Endothelial cell of umbilical vein (primary cell): ENCODE results near the gene SLIT1. TPM values are rescaled to one million over a fixed set of nuclear protein-coding genes. Genes with fewer than 3 reads are reported as not detected.

Experiments used
- BruUV-seq: library from RNA; stranded (reverse); fragments of 400-500 nt; replicated peaks from 2 replicates; lab custom pipeline; 2021; lab: Mats Ljungman, UMichigan
- CTCF ChIA-PET: fragments of 300-600, 350-600 bp; sonication (Branson Sonifier 250); formaldehyde crosslinking; loops from one replicate; lab custom pipeline; 2021; ENCODE audit warnings: antibody characterized with exemption, inconsistent platforms; lab: Charles Lee
- POLR2A ChIA-PET: fragments of 300-600, 350-600 bp; sonication (Branson Sonifier 250); formaldehyde crosslinking; loops from one replicate; lab custom pipeline; 2021; ENCODE audit warnings: antibody characterized with exemption, inconsistent platforms; lab: Charles Lee
- DNase-seq: peaks from one replicate; pipeline ENCODE4 v3.0.0-alpha.2; 2011; ENCODE audit warnings: low read depth, low spot score
- FAIRE-seq: peaks from 2 replicates; lab custom pipeline; 2011; peaks lifted over from hg19 to GRCh38; lab: Jason Lieb, UNC
- H2AFZ ChIP-seq: 2 replicates; pipeline ENCODE4 v1.6.0; 2012; ENCODE audit warnings: low read depth, low read length, control low read depth, inconsistent platforms
- H3K27ac ChIP-seq: 2 replicates; pipeline ENCODE4 v1.5.1; 2011; ENCODE audit warnings: low read depth, mild to moderate bottlenecking, control low read depth, low read length, moderate library complexity; ENCODE audit not compliant: insufficient read depth
- H3K27me3 ChIP-seq, 2 experiments: 2 replicates each; pipeline versions ENCODE4 v1.6.0 to v1.6.1; 2011; ENCODE audit warnings: low read length in 2 of 2, mixed read lengths in 1 of 2; ENCODE audit not compliant: control insufficient read depth in 2 of 2, insufficient read depth in 2 of 2
- H3K36me3 ChIP-seq, 2 experiments: 2 replicates in 1 of 2; 3 replicates in 1 of 2; pipeline ENCODE4 v1.5.1; 2011; ENCODE audit warnings: low read length in 2 of 2, mild to moderate bottlenecking in 1 of 2, moderate library complexity in 1 of 2; ENCODE audit not compliant: control insufficient read depth in 2 of 2, insufficient read depth in 2 of 2; ENCODE audit errors: extremely low read depth in 1 of 2
- H3K4me1 ChIP-seq: 3 replicates; pipeline ENCODE4 v1.5.1; 2011; ENCODE audit warnings: mild to moderate bottlenecking, low read length; ENCODE audit not compliant: control insufficient read depth, insufficient read depth; ENCODE audit errors: extremely low read depth
- H3K4me2 ChIP-seq: 2 replicates; pipeline ENCODE4 v1.6.1; 2011; ENCODE audit warnings: low read length, control low read depth, mixed read lengths; ENCODE audit not compliant: insufficient read depth
- H3K4me3 ChIP-seq, 3 experiments: fragments of 200-600 bp in 1 of 3; sonication (generic), shearing (Covaris generic) in 1 of 3; replicated peaks in 1 of 3; 2 replicates each; pipeline ENCODE4 v1.5.1; 2011 to 2016; ENCODE audit warnings: control low read depth in 3 of 3, low read length in 3 of 3, mild to moderate bottlenecking in 2 of 3, inconsistent platforms in 1 of 3, low read depth in 1 of 3, moderate library complexity in 1 of 3; ENCODE audit not compliant: insufficient read depth in 1 of 3
- H3K79me2 ChIP-seq: 2 replicates; pipeline ENCODE4 v1.6.0; 2012; ENCODE audit warnings: low read length, inconsistent platforms; ENCODE audit not compliant: control insufficient read depth, insufficient read depth
- H3K9ac ChIP-seq: replicated peaks from 2 replicates; pipeline ENCODE3; 2011; ENCODE audit warnings: low read length, control low read depth; ENCODE audit not compliant: insufficient read depth; ENCODE audit errors: extremely low read depth
- H3K9me1 ChIP-seq: replicated peaks from 3 replicates; pipeline ENCODE4 v1.6.0; 2011; ENCODE audit warnings: mild to moderate bottlenecking, low read length; ENCODE audit not compliant: control insufficient read depth, insufficient read depth; ENCODE audit errors: extremely low read depth
- H3K9me3 ChIP-seq: replicated peaks from 2 replicates; pipeline ENCODE4 v1.5.1; 2012; ENCODE audit warnings: low read length, inconsistent platforms; ENCODE audit not compliant: control insufficient read depth, insufficient read depth
- H4K20me1 ChIP-seq: replicated peaks from 2 replicates; pipeline ENCODE3; 2011; ENCODE audit warnings: mild to moderate bottlenecking, low read length; ENCODE audit not compliant: control insufficient read depth, insufficient read depth; ENCODE audit errors: extremely low read depth
- EZH2 ChIP-seq: IDR thresholded peaks from 2 replicates; pipeline ENCODE4 v1.6.1; 2012; ENCODE audit warnings: borderline replicate concordance, low read depth, mild to moderate bottlenecking, moderate library complexity, low read length, inconsistent platforms; ENCODE audit not compliant: severe bottlenecking
- FOS ChIP-seq: IDR thresholded peaks from 2 replicates; pipeline ENCODE4 v1.6.1; 2011; ENCODE audit warnings: mild to moderate bottlenecking, low read length, moderate library complexity, borderline replicate concordance; ENCODE audit not compliant: insufficient read depth
- GATA2 ChIP-seq: IDR thresholded peaks from 2 replicates; pipeline ENCODE4 v1.7.0; 2011; ENCODE audit warnings: low read depth, mild to moderate bottlenecking, moderate library complexity, mixed read lengths, low read length; ENCODE audit not compliant: insufficient read length, insufficient read depth
- JUN ChIP-seq: IDR thresholded peaks from 2 replicates; pipeline ENCODE4 v1.6.1; 2011; ENCODE audit warnings: borderline replicate concordance, low read depth; ENCODE audit not compliant: insufficient read length, insufficient read depth
- MYC ChIP-seq: IDR thresholded peaks from one replicate; pipeline ENCODE4 v1.6.1; 2011; ENCODE audit warnings: mild to moderate bottlenecking, low read depth, low read length
- POLR2A ChIP-seq: IDR thresholded peaks from 2 replicates; pipeline ENCODE4 v1.6.1; 2012; ENCODE audit warnings: low read depth, mild to moderate bottlenecking, control low read depth, low read length
- POLR2AphosphoS5 ChIP-seq: IDR thresholded peaks from 2 replicates; pipeline ENCODE4 v1.6.1; 2012; ENCODE audit warnings: low read depth, mild to moderate bottlenecking, control low read depth, low read length, moderate library complexity; ENCODE audit not compliant: insufficient read depth
- dilution Hi-C: fragments of 300-500 bp; cut with MboI; formaldehyde crosslinking; loops from one replicate; pipeline ENCODE4 v1.15.0; 2019; ENCODE audit warnings: low sequenced_read_pairs; ENCODE audit not compliant: extremely low pct_ligation_motif_present
- intact Hi-C: fragments of 100-400 bp; cut with micrococcal nuclease; formaldehyde crosslinking; loops from one replicate; pipeline ENCODE4 v1.10.0; 2022
- polyA plus RNA-seq, 4 experiments: library from polyadenylated mRNA; depleted of rRNA in 3 of 4; stranded (reverse) in 3 of 4; unstranded in 1 of 4; fragments of >200 nt; gene quantifications; 2 replicates each; pipeline versions ENCODE4 v1.2.1 to v1.2.3, GENCODE V29; 2011 to 2012; ENCODE audit warnings: missing spikeins in 1 of 4
- total RNA-seq: library from RNA; stranded (reverse); gene quantifications from 2 replicates; pipeline ENCODE4 v1.2.3, GENCODE V29; 2021
- TF ChIP-seq, protein P1 (sequence below), 2 donors: IDR thresholded peaks; 1 replicate in 1 of 2; 2 replicates in 1 of 2; pipeline ENCODE4 v1.5.1; 2011; ENCODE audit warnings: low read length in 2 of 2, mild to moderate bottlenecking in 2 of 2, moderate library complexity in 2 of 2, control low read depth in 1 of 2, inconsistent platforms in 1 of 2, low read depth in 1 of 2; ENCODE audit not compliant: insufficient read depth in 1 of 2; ENCODE audit errors: extremely low read depth in 1 of 2
- TF ChIP-seq, protein P2 (sequence below): IDR thresholded peaks from 2 replicates; pipeline ENCODE4 v1.6.1; 2011; ENCODE audit not compliant: insufficient read depth, insufficient read length

The SLIT1 gene
- total and polyA plus RNA-seq, 2 donors (not counting 3 experiments of a cell fraction or from before 2014, with no cell fraction given): 0.04 to 0.20 TPM

DNA sequence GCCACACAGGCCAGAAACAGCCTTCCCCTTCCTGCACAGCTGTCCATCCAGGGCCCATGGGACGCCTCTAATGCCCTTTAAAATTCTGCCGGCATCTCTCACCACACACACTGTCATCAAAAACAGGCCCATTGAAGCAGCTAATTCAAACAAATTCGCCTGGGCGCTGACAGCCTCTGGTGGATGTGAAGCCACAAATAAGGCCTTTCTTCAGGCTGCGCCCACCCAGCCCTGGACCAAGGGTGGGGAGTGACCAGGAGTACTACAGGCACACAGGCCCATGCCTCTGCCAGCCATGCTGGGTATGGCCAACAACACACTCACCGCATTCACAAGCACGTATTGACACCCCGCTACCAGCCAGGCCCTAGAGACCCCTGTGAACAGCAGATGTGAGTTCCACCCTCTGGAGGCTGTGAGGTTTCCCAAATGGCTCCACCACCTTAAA, 54.6 kb downstream of the SLIT1 start:
- no peaks in the 10 kb centered on the region for H3K9me3 ChIP-seq
- dilution Hi-C loops: no loop called here
- no peaks in the 10 kb centered on the region for H3K9me1 ChIP-seq
- no peaks in the 10 kb centered on the region for H3K36me3 ChIP-seq
- FAIRE-seq (no peak), DNase-seq (no peak)
- no peaks in the 10 kb centered on the region for H3K27me3 ChIP-seq
- ChIA-PET POLR2A (no interaction called here), CTCF (interaction anchor here (0.9 kb wide), 1 partner anchor 66 kb away, joined by 3 read pairs; no protein-coding TSS in a partner anchor)
- TF ChIP-seq FOS (no peak), POLR2A (no peak), JUN (no peak), MYC (no peak), EZH2 (no peak), POLR2AphosphoS5 (no peak), GATA2 (no peak)
- TF ChIP-seq, protein P1, sequence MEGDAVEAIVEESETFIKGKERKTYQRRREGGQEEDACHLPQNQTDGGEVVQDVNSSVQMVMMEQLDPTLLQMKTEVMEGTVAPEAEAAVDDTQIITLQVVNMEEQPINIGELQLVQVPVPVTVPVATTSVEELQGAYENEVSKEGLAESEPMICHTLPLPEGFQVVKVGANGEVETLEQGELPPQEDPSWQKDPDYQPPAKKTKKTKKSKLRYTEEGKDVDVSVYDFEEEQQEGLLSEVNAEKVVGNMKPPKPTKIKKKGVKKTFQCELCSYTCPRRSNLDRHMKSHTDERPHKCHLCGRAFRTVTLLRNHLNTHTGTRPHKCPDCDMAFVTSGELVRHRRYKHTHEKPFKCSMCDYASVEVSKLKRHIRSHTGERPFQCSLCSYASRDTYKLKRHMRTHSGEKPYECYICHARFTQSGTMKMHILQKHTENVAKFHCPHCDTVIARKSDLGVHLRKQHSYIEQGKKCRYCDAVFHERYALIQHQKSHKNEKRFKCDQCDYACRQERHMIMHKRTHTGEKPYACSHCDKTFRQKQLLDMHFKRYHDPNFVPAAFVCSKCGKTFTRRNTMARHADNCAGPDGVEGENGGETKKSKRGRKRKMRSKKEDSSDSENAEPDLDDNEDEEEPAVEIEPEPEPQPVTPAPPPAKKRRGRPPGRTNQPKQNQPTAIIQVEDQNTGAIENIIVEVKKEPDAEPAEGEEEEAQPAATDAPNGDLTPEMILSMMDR (IDR thresholded peaks at IDR 0.05; ENCODE audit: extremely low read depth in 1 of 2, insufficient read depth in 1 of 2, low read depth in 1 of 2, low read length in 2 of 2): no peak
- TF ChIP-seq, protein P2, sequence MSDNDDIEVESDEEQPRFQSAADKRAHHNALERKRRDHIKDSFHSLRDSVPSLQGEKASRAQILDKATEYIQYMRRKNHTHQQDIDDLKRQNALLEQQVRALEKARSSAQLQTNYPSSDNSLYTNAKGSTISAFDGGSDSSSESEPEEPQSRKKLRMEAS: no peak
- intact Hi-C loops: no loop called here
- no peak overlapping the region for H3K4me3 ChIP-seq
- H3K79me2 ChIP-seq: no peaks in the 10 kb centered on the region
- no peak overlapping the region for H2AFZ ChIP-seq
- H3K27ac ChIP-seq: no peak overlapping the region
- H3K4me2 ChIP-seq: no peak overlapping the region
- no peaks in the 10 kb centered on the region for H4K20me1 ChIP-seq
- no peaks in the 10 kb centered on the region for H3K4me1 ChIP-seq
- H3K9ac ChIP-seq: no peak overlapping the region
- no TSS peak for BruUV-seq
